ENCODE data around the gene OSBPL6.

OSBPL6 gene

GRCh38 chr2:178273787-178274360, 79.6 kb downstream of the OSBPL6 start:
- no peak for DNase-seq (ENCODE audit: low spot score)

DNA sequence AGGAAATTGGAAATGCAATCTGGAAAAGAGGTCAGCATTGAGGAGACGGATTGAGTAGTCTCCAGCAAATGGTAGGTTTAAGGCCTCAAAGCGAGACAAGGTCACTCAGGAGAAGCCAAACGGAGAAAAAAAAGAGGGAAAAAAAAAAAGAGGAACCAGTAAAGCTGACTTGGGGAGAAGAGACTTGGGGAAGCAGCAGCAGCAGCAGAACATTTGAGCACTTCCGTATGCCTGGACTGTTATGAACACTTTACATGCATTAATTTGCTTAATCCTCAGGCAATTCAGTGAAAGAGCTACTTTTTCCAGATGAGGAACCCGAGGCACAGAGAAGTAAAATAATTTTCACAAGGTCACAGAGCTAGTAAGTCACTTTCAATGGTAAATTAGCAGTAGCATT, 81.3 kb downstream of the OSBPL6 start:
- DNase-seq (ENCODE audit: low spot score): no peak

GRCh38 chr2:178277741-178278197, 83.5 kb downstream of the OSBPL6 start:
- DNase-seq (ENCODE audit: low spot score): no peak

GRCh38 chr2:178279142-178279541, 84.8 kb downstream of the OSBPL6 start:
- DNase-seq (ENCODE audit: low spot score): no peak

DNA sequence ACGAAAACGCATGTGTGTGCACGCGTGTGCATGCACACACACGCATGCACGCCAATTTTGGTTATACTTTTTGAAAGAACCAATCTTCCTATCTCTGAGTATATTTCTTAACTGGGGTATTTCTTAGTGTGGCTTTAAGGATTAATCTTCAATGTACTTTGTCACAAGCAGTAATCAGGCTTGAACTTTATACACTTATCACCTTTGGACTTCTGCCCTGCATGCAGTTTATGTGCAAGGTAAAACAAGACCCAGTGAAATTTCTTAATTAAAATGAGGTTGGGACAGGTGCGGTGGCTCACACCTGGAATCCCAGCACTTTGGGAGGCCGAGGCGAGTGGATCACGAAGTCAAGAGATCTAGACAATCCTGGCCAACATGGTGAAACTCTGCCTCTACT, 85.3 kb downstream of the OSBPL6 start:
- no peak for DNase-seq (ENCODE audit: low spot score)

GRCh38 chr2:178280244-178280852, 86.0 kb downstream of the OSBPL6 start:
- peak; percentile 80 for DNase-seq (ENCODE audit: low spot score)

DNA sequence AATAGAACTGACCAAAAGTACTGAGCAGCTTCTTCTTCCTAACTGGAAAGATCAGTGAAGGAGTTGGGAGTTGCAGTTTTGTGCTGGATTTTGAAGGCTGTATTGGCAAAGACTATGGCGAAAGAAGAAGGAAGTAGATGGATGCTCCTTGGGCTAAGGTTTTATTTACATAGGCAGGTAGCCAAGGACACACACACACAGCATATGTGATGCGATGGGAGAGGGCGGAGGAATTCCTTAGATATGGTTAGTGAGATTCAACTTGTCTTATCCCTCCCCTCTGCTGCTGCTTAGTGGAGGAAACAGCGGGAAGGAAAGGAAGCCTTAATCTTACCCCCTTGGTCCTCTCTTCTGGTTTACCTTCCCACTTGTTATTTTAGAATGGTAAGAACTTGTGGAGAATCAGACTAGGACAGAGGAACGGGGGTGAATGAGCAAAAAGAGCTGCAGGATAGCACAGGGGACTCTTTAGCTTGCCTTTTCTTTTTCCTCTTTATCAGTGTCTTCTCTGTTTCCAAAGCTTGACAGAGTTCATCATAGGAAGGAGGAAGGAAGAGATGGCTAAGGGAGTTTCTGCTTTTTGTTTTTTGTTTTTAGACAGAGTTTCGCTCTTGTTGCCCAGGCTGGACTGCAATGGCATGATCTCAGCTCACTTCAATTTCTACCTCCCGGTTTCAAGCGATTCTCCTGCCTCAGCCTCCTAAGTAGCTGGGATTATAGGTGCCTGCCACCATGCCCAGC, 87.9 kb downstream of the OSBPL6 start:
- no peak for DNase-seq (ENCODE audit: low spot score)

DNA sequence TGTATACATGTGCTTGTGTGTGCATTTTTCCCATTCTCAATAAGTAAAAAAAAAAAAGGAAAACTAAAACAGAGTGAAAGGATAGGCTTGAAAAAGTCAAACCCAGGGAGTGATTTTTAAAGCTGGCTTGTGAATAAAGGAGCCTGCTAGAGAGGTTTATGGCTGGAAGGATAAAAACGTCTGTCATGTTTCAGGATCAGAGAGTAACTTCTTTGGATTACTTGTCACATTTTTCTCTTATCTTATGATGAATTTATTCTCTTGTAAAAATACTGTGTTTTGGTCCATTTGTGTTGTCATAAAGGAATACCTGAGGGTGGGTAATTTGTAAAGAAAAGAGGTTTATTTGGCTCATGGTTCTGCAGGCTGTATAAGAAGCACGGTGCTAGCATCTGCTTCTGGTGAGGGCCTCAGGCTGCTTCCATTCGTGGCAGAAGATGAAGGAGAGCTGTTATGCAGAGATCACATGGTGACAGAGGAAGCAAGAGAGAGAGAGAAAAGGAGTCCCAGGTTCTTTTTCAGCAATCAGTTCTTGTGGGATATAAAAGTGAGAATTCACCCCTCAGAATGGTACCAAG, 89.1 kb downstream of the OSBPL6 start:
- DNase-seq (ENCODE audit: low spot score): no peak

DNA sequence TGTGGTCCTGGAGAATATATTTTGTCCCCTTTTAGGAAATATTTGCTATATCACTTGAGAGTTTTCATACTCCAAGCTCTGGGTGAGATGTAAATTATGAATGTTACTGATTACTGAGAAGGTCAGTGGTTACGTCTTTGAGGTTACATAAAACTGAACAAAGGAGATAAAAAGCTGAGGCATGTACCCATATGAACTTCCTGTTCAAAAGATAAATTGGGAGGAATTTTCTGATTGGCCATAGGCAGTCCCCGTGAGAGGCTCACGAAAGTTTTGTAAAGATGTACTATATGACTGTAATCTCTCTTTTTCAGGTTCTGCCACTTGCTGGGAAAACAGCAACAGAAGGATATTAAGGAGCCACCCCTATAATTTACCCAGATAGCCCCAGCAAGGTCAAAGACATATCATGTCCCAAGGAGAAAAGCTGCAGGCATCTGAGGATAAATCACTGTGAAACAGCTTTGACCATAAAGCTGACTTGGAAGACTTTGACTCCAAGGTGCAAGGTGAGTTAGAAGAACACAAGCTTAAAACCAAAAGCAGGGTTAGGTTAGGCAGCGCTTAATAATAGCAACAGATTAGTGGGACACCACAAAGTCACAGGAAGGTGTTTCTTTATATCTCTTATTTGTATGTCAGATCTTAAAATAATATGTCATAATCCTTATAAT, 90.4 kb downstream of the OSBPL6 start:
- DNase-seq (ENCODE audit: low spot score): no peak

DNA sequence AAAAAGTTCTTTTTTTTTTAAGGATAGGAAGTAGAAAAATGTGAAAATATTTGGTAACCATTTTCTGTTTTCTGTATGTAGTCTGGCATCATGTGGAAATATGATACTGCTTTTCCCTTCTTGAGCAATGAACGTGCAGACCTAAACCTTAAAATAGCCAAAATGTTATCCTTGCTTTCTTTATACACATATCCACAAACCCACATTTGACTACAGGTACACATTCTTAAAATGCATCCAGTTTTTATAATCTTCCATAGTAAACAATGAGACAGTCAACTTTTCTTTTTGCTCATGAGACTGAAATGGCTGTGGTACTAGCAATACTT, 90.9 kb downstream of the OSBPL6 start:
- no peak for DNase-seq (ENCODE audit: low spot score)

- no peak for DNase-seq (ENCODE audit: low spot score)
Measured at GRCh38 chr2:178286636-178287035, 92.3 kb downstream of the OSBPL6 start.

DNA sequence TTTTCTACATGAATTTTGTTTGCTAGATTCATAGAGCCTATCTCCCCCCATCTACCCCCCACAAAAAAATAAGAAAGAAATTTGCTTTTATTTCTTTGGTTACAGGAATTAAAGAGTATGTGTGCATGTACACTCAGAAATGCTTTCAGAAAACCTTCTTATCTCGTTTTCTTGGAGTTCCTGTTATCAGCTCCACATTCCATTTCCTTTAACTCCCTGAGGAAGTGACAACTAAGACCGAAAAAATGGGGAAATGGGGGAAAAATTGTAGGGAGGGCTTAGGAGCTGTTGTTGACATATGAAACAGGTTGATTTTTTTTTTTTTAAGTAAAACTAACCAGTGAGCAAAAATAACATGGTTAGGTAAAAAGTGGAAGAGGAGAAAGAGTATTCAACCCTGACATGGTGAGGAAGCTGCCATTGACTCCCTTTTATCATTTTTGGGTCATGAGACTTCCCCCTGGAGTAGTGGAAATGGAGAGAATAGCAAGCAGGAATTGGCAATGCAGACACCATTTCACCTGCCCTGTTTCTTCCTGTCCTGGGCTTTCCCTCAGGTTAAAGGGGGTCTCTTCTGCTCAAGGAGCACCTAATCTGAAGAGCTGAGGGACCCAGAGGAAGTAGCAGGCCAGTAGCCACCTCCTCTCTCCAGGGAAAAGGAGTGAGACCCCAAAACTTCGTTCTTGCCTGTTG, 93.5 kb downstream of the OSBPL6 start:
- no peak for DNase-seq (ENCODE audit: low spot score)

GRCh38 chr2:178291703-178292102, 97.4 kb downstream of the OSBPL6 start:
- DNase-seq (ENCODE audit: low spot score): no peak

GRCh38 chr2:178292586-178292985, 98.3 kb downstream of the OSBPL6 start:
- DNase-seq (ENCODE audit: low spot score): no peak

GRCh38 chr2:178295115-178295514, 100.8 kb downstream of the OSBPL6 start:
- peak; percentile 3 for DNase-seq (ENCODE audit: low spot score)

- DNase-seq (ENCODE audit: low spot score): no peak
Measured at GRCh38 chr2:178295906-178296305, 101.6 kb downstream of the OSBPL6 start.

DNA sequence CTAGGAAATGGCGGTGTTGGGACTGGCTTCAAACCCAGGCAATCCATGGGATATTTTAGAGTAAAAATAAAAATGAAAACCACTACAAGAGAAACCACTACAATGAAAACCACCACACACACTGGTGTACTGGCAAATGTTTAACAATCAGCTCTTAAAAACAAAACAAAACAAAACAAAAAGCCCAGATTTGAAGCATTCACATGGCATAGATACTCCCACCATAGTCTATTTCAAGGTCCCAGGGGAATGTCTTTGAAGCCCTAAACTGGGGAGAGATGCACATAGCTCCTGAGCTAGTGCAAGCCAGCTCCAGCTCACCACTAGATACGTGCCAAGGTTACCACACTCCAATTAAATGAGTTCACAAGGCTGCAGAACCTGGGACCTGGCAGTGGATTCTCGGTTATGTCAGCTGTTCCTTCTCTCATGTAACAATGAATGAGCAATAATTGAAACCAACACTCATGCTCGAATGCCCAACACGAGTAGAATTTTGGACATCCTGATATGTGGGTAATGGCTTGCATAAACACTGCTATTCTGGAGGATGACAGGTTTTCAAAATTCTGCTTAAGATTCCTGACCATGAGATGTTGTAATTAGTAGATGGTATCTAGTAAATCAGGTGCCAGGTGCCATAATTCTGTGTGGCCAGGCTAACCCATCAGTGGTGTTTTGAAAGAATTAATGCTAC, 102.2 kb downstream of the OSBPL6 start:
- DNase-seq (ENCODE audit: low spot score): no peak

DNA sequence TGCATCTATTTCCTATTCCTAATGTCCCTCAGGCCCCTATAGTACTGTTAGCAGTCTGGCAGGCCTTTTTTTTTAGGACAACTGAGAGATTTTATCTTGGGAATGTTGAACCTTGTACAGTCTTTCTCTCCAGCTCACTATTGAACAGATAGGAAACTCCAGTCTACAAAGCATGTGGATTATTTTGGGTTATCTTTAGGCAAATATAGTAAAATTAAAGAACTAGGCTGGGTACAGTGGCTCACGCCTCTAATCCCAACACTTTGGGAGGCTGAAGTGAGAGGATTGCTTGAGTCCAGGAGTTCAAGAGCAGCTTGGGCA, 102.7 kb downstream of the OSBPL6 start:
- DNase-seq (ENCODE audit: low spot score): no peak

DNA sequence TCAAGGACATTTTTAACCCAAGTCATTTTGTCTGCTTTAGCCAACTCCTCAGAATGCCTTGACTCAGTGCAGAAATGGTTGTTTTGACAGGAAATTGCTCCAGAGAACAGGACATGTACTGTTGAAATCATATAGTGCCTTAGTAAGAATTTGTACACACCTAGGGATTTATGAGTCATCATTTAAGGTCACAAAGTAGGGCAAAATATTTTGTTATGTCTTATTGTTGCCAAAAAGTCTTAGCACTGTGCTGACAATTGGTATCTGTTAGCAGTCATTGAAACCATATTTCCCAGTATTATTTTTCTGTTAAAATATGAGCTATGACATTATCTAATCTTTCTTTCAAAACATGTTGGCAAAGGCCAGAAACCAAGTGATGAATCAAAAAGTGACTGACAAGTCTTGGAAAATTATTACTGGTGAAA, 104.5 kb downstream of the OSBPL6 start:
- DNase-seq (ENCODE audit: low spot score): no peak

DNA sequence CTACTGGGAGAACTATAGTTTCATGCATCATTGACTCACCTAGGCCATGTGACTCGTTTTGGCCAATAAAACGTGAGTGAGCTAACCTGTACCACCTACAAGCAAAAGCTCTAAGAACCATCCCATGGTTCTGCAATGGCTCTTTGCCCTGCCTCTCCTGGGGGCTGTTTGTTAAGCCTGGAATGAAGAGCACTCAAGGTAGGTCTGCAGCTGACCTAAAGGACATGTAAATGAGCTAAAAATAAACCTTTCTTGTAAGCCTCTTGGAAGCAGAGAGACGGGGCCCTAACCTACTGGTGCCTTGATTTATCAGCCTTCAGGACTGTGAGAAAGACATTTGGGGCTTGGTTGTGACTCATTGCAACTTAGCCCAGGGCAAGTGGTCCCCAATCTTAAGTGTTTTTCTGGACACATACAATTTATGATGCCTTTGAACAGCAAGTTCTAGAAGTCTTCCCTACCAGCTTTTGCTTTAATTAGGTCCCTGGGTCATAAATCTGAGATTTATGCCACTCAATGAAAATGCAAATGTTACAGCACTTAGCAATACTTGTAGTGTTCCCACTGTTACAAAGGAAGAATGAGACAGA, 107.4 kb downstream of the OSBPL6 start:
- DNase-seq (ENCODE audit: low spot score): no peak

GRCh38 chr2:178304333-178304732, 110.0 kb downstream of the OSBPL6 start:
- no peak for DNase-seq (ENCODE audit: low spot score)

Data from NAMALWA (cell line).